GM12878 (cell line): ENCODE measurements around the gene KIAA1217. TPM values are rescaled to one million over a fixed set of nuclear protein-coding genes. Genes with fewer than 3 reads are reported as not detected.

ENCODE experiments used
- ATAC-seq: fragments of 200-7000 bp; cut with Tn5 transposase; 3 replicates; pipeline ENCODE4 v1.9.1; 2020; ENCODE audit warnings: mild to moderate bottlenecking, moderate library complexity
- BruUV-seq: library from RNA; stranded (reverse); fragments of 400-500 nt; replicated peaks from 2 replicates; lab custom pipeline; 2021; lab: Mats Ljungman, UMichigan
- CTCF ChIA-PET: fragments of 300-600 bp; sonication (Branson Sonifier 250); formaldehyde crosslinking; extraction: SDS; loops from one replicate; lab custom pipeline; 2021; ENCODE audit warnings: inconsistent platforms; lab: Yijun Ruan, JAX
- POLR2A ChIA-PET: fragments of 350-600 bp; formaldehyde crosslinking; extraction: SDS; loops from one replicate; lab custom pipeline; 2021; ENCODE audit warnings: inconsistent platforms; lab: Charles Lee
- RAD21 ChIA-PET: fragments of 300-600 bp; sonication (Branson Sonifier 250); formaldehyde crosslinking; loops from one replicate; lab custom pipeline; 2023; ENCODE audit warnings: antibody characterized with exemption; ENCODE audit not compliant: unreplicated experiment; lab: Charles Lee
- SMC1A ChIA-PET: fragments of 300-600 bp; sonication (Branson Sonifier 250); formaldehyde crosslinking; loops from one replicate; lab custom pipeline; 2023; ENCODE audit not compliant: unreplicated experiment, uncharacterized antibody; lab: Charles Lee
- DNase-seq: peaks from one replicate; pipeline ENCODE4 v3.0.0-alpha.2; 2011; ENCODE audit warnings: low read depth, low spot score
- FAIRE-seq: peaks from 3 replicates; lab custom pipeline; 2011; peaks lifted over from hg19 to GRCh38; lab: Jason Lieb, UNC
- H2AFZ ChIP-seq: 2 replicates; pipeline ENCODE4 v1.6.0; 2011; ENCODE audit warnings: low read depth, low read length, control low read depth; ENCODE audit not compliant: control insufficient read depth
- H3K27ac ChIP-seq: 2 replicates; pipeline ENCODE4 v1.5.1; 2011; ENCODE audit warnings: control low read depth; ENCODE audit not compliant: control insufficient read depth, insufficient read depth
- H3K27me3 ChIP-seq, 2 experiments: replicated peaks in 1 of 2; 2 replicates each; pipeline versions ENCODE4 v1.6.0 to v1.6.1; 2011; ENCODE audit warnings: low read length in 1 of 2; ENCODE audit not compliant: control insufficient read depth in 2 of 2, insufficient read depth in 2 of 2
- H3K36me3 ChIP-seq, 2 experiments: 2 replicates each; pipeline ENCODE4 v1.5.1; 2011; ENCODE audit warnings: low read length in 1 of 2; ENCODE audit not compliant: control insufficient read depth in 2 of 2, insufficient read depth in 2 of 2
- H3K4me1 ChIP-seq: 2 replicates; pipeline ENCODE4 v1.6.1; 2011; ENCODE audit warnings: mild to moderate bottlenecking, low read length, moderate library complexity, mixed read lengths; ENCODE audit not compliant: control insufficient read depth, insufficient read depth
- H3K4me2 ChIP-seq: 2 replicates; pipeline ENCODE4 v1.6.0; 2011; ENCODE audit warnings: control low read depth; ENCODE audit not compliant: control insufficient read depth, insufficient read depth
- H3K4me3 ChIP-seq: fragments of 200-600 bp; sonication (generic); 2 replicates; pipeline ENCODE4 v1.5.1; 2016
- H3K79me2 ChIP-seq: 2 replicates; pipeline ENCODE4 v1.6.0; 2011; ENCODE audit warnings: low read length; ENCODE audit not compliant: control insufficient read depth, insufficient read depth
- H3K9ac ChIP-seq: 2 replicates; pipeline ENCODE4 v1.8.0; 2011; ENCODE audit warnings: low read length, control low read depth, mixed read lengths; ENCODE audit not compliant: control insufficient read depth, insufficient read depth
- H3K9me3 ChIP-seq: replicated peaks from 3 replicates; pipeline ENCODE4 v1.5.1; 2011; ENCODE audit warnings: mild to moderate bottlenecking, low read length; ENCODE audit not compliant: control insufficient read depth, insufficient read depth
- H4K20me1 ChIP-seq: 2 replicates; pipeline ENCODE4 v1.6.0; 2011; ENCODE audit not compliant: control insufficient read depth, insufficient read depth
- CREB1 ChIP-seq: IDR thresholded peaks from 2 replicates; pipeline ENCODE4 v1.6.1; 2012; ENCODE audit warnings: low read depth, mild to moderate bottlenecking, inconsistent platforms
- ESRRA ChIP-seq: IDR thresholded peaks from 2 replicates; pipeline ENCODE4 v1.6.1; 2012; ENCODE audit warnings: mild to moderate bottlenecking, low read length, improper control_type of control experiment
- GABPA ChIP-seq: IDR thresholded peaks from 2 replicates; pipeline ENCODE4 v1.6.1; 2014; ENCODE audit warnings: antibody characterized with exemption, low read depth, mild to moderate bottlenecking, inconsistent platforms
- HCFC1 ChIP-seq: fragments of 150-350 bp; IDR thresholded peaks from 2 replicates; pipeline ENCODE4 v1.6.1; 2014; ENCODE audit warnings: low read length
- HSF1 ChIP-seq: fragments of 150-350 bp; IDR thresholded peaks from 2 replicates; pipeline ENCODE4 v1.6.1; 2014; ENCODE audit warnings: mild to moderate bottlenecking, low read depth, low read length
- LARP7 ChIP-seq: fragments of 450-650 bp; IDR thresholded peaks from 2 replicates; pipeline ENCODE4 v1.6.1; 2017; ENCODE audit warnings: mild to moderate bottlenecking
- MXI1 ChIP-seq: fragments of 150-350 bp; IDR thresholded peaks from 2 replicates; pipeline ENCODE4 v1.6.1; 2011; ENCODE audit warnings: low read depth, mild to moderate bottlenecking, inconsistent platforms, low read length, improper control_type of control experiment
- PBX3 ChIP-seq: IDR thresholded peaks from 2 replicates; pipeline ENCODE4 v1.6.1; 2011; ENCODE audit warnings: mild to moderate bottlenecking, low read depth, low read length, moderate library complexity; ENCODE audit not compliant: insufficient replicate concordance
- SREBF1 ChIP-seq: IDR thresholded peaks from 2 replicates; pipeline ENCODE4 v1.6.1; 2012; ENCODE audit warnings: mild to moderate bottlenecking, low read length
- TARDBP ChIP-seq: IDR thresholded peaks from 2 replicates; pipeline ENCODE4 v1.6.1; 2016; ENCODE audit warnings: borderline replicate concordance
- TCF12 ChIP-seq: IDR thresholded peaks from 2 replicates; pipeline ENCODE4 v1.6.1; 2011; ENCODE audit warnings: low read depth, mild to moderate bottlenecking, low read length
- ZBTB40 ChIP-seq: fragments of 450-650 bp; IDR thresholded peaks from 2 replicates; pipeline ENCODE4 v1.6.1; 2016; ENCODE audit warnings: mild to moderate bottlenecking, moderate library complexity, borderline replicate concordance
- ZNF622 ChIP-seq: fragments of 450-650 bp; IDR thresholded peaks from 2 replicates; pipeline ENCODE4 v1.6.1; 2017; ENCODE audit warnings: mild to moderate bottlenecking, inconsistent platforms
- WGBS: methylation state at CpG from one replicate; pipeline ENCODE4 v1.1.6; 2016; ENCODE audit warnings: low lambda C conversion rate; ENCODE audit not compliant: insufficient replicate concordance, insufficient coverage; ENCODE audit errors: missing lambda C conversion rate; 5-methylcytosine and 5-hydroxymethylcytosine counted together
- in situ Hi-C: fragments of 300-500 bp; cut with MboI; formaldehyde crosslinking; loops from 9 replicates; pipeline ENCODE4 v1.14.3; 2018; ENCODE audit warnings: mixed read lengths
- intact Hi-C: fragments of 100-400 bp; cut with micrococcal nuclease; formaldehyde crosslinking; loops from one replicate; pipeline ENCODE4 v1.14.2; 2022; ENCODE audit not compliant: unreplicated experiment
- polyA plus RNA-seq, 11 experiments: library from polyadenylated mRNA; depleted of rRNA in 4 of 11; unstranded in 6 of 11; stranded (reverse) in 5 of 11; fragments of >200 nt; fragmentation: Nextera tagmentation in 4 of 11; fragmentation: Illumina TruSeq in 1 of 11; extraction: Ambion mirVana in 4 of 11; extraction: Trizol in 1 of 11; gene quantifications; 1 replicate in 1 of 11; 2 replicates in 10 of 11; pipeline versions ENCODE4 v1.2.1 to v1.2.3, GENCODE V29; 2011 to 2016; ENCODE audit warnings: inconsistent platforms in 2 of 11, missing spikeins in 2 of 11, low read depth in 1 of 11
- total RNA-seq, 4 experiments: library from RNA; depleted of rRNA in 3 of 4; stranded (reverse); fragments of >200 nt in 3 of 4; fragmentation: Illumina TruSeq in 1 of 4; extraction: Trizol in 1 of 4; gene quantifications; 2 replicates each; pipeline versions ENCODE4 v1.2.1 to v1.2.3, GENCODE V29; 2013 to 2021

Gene KIAA1217
- total and polyA plus RNA-seq, 10 of the 15 experiments (the other 5 are each of a cell fraction or from before 2014, with no cell fraction given): 0.57 to 3.8 (median 2.1) TPM

GRCh38 chr10:24501056-24501711, 292.2 kb downstream of the KIAA1217 start (continued):
- TF ChIP-seq ZBTB40 (no peak), CREB1 (no peak)

GRCh38 chr10:24502006-24502405, 293.1 kb downstream of the KIAA1217 start:
- no TSS peak for BruUV-seq
- Histone ChIP-seq H3K27ac (no peak overlapping the region), H3K4me1 (no peaks in the 10 kb centered on the region), H3K9ac (no peak overlapping the region), H3K27me3 (no peaks in the 10 kb centered on the region; a peak in 1 of 4 replicates), H3K4me3 (no peak overlapping the region), H4K20me1 (no peaks in the 10 kb centered on the region), H3K79me2 (no peaks in the 10 kb centered on the region), H3K9me3 (no peaks in the 10 kb centered on the region), H3K36me3 (no peaks in the 10 kb centered on the region), H3K4me2 (no peak overlapping the region), H2AFZ (no peak overlapping the region)
- in situ Hi-C loops (no loop called here), intact Hi-C loops (loop anchor here (5.0 kb wide), 2 partner anchors 120 to 305 kb away; no protein-coding TSS in a partner anchor)
- POLR2A ChIA-PET: interaction anchor here (0.6 to 1.1 kb wide), 2 partner anchors 30 to 51 kb away, joined by 3 read pairs; no protein-coding TSS in a partner anchor
- 55% methylated on average over 10 of the region's 10 CpGs for WGBS
- FAIRE-seq (no peak), ATAC-seq (no peak), DNase-seq (no peak)
- SMC1A ChIA-PET: interaction anchor here (1.0 to 5.9 kb wide), 7 partner anchors 15 to 307 kb away, joined by 3 to 53 read pairs (median 3); no protein-coding TSS in a partner anchor
- CTCF ChIA-PET: interaction anchor here (0.6 to 5.4 kb wide), 13 partner anchors 9 to 508 kb away, joined by 3 to 53 read pairs (median 5); no protein-coding TSS in a partner anchor
- RAD21 ChIA-PET: interaction anchor here (0.7 to 2.6 kb wide), 6 partner anchors 8 to 1344 kb away, joined by 3 to 12 read pairs (median 3); no protein-coding TSS in a partner anchor
- no peak for TF ChIP-seq HSF1
- TF ChIP-seq LARP7: no peak
- TF ChIP-seq PBX3: no peak
- no peak for TF ChIP-seq MXI1
- no peak for TF ChIP-seq SREBF1
- TF ChIP-seq ESRRA: no peak
- TF ChIP-seq TCF12: no peak
- TF ChIP-seq GABPA: no peak
- no peak for TF ChIP-seq ZNF622
- TF ChIP-seq TARDBP: no peak
- no peak for TF ChIP-seq HCFC1
